ENCODE data around the gene INA. TPM values are rescaled to one million over a fixed set of nuclear protein-coding genes. Genes with fewer than 3 reads are reported as not detected.

Gene INA
- total RNA-seq, 4 donors from 2014 or later, result 0.30 to 2.5 (median 1.1) TPM

- no peak for DNase-seq (ENCODE audit: low spot score in 2 of 2)
- TF ChIP-seq CTCF (IDR thresholded peaks at IDR 0.05) (no peak), POLR2A (IDR thresholded peaks at IDR 0.05) (no peak)
- intact Hi-C loops (cut with DNase I; ENCODE audit: low total_unique reads), result no loop called here
- 78 to 94% methylated on average over 3 of the region's 3 CpGs for whole genome bisulfite sequencing, 2 donors
- H3K4me3 ChIP-seq (ENCODE audit: low read depth, poor library complexity, severe bottlenecking), result no peak overlapping the region
Measured at GRCh38 chr10:103262229-103262628, 14.7 kb upstream of the INA start.

- TF ChIP-seq CTCF (IDR thresholded peaks at IDR 0.05), result no peak
- no peak for TF ChIP-seq POLR2A (IDR thresholded peaks at IDR 0.05)
- peak in 1 of 2 donors; percentile 34 for DNase-seq (ENCODE audit: low spot score in 2 of 2)
- intact Hi-C loops (cut with DNase I; ENCODE audit: low total_unique reads), result no loop called here
- WGBS, 2 donors, result 32 to 34% methylated on average over 11 of the region's 11 CpGs
- no peak overlapping the region for H3K4me3 ChIP-seq (ENCODE audit: low read depth, poor library complexity, severe bottlenecking)
Measured at GRCh38 chr10:103265717-103266329, 11.1 kb upstream of the INA start.

- TF ChIP-seq CTCF (IDR thresholded peaks at IDR 0.05) (no peak), POLR2A (IDR thresholded peaks at IDR 0.05) (no peak)
- 16 to 18% methylated on average over 4 of the region's 4 CpGs for WGBS, 2 donors
- H3K4me3 ChIP-seq (ENCODE audit: low read depth, poor library complexity, severe bottlenecking), result no peak overlapping the region
- intact Hi-C loops (cut with DNase I; ENCODE audit: low total_unique reads), result no loop called here
- DNase-seq (ENCODE audit: low spot score in 2 of 2), result peak in 1 of 2 donors; percentile 21
Measured at GRCh38 chr10:103273041-103273441, 3.9 kb upstream of the INA start.

GRCh38 chr10:103276251-103276895 is 565 bp upstream of the INA start:
- no peak for DNase-seq (ENCODE audit: low spot score in 2 of 2)
- TF ChIP-seq POLR2A (IDR thresholded peaks at IDR 0.05) (no peak), CTCF (IDR thresholded peaks at IDR 0.05) (no peak)
- 17 to 19% methylated on average over 18 to 21 of the region's 21 CpGs for WGBS, 2 donors
- intact Hi-C loops (cut with DNase I; ENCODE audit: low total_unique reads), result no loop called here
- H3K4me3 ChIP-seq (ENCODE audit: low read depth, poor library complexity, severe bottlenecking), result no peak overlapping the region

- H3K4me3 ChIP-seq (ENCODE audit: low read depth, poor library complexity, severe bottlenecking), result no peak overlapping the region
- WGBS, 2 donors, result 13 to 14% methylated on average over 13 to 37 of the region's 76 CpGs
- DNase-seq (ENCODE audit: low spot score in 2 of 2), result no peak
- TF ChIP-seq POLR2A (IDR thresholded peaks at IDR 0.05) (no peak), CTCF (IDR thresholded peaks at IDR 0.05) (no peak)
- intact Hi-C loops (cut with DNase I; ENCODE audit: low total_unique reads), result no loop called here
Measured at GRCh38 chr10:103277713-103278536, 987 bp downstream of the INA start.
